B cell (primary cell): ENCODE results near the gene CCND1. TPM values are rescaled to one million over a fixed set of nuclear protein-coding genes. Genes with fewer than 3 reads are reported as not detected.

ENCODE experiments used
- ATAC-seq: fragments of 200-7000 bp; cut with Tn5 transposase; one replicate; pipeline ENCODE4 v1.10.0; 2021; ENCODE audit warnings: low read depth, mild to moderate bottlenecking, moderate number of reproducible peaks, moderate library complexity
- CTCF ChIA-PET: fragments of 350-600 bp; sonication (Branson Sonifier 250); formaldehyde crosslinking; loops from one replicate; lab custom pipeline; 2021; ENCODE audit warnings: antibody characterized with exemption, inconsistent platforms; lab: Charles Lee
- POLR2A ChIA-PET: fragments of 350-600 bp; sonication (Branson Sonifier 250); formaldehyde crosslinking; loops from one replicate; lab custom pipeline; 2021; ENCODE audit warnings: antibody characterized with exemption; lab: Charles Lee
- DNase-seq: peaks from one replicate; pipeline ENCODE4 v3.0.0; 2013
- H2AFZ ChIP-seq: 2 replicates; pipeline ENCODE4 v1.6.1; 2012; ENCODE audit warnings: mild to moderate bottlenecking, low read depth, low read length; ENCODE audit not compliant: insufficient read depth, poor library complexity, severe bottlenecking
- H3K27ac ChIP-seq, 2 donors: 1 replicate in 1 of 2; 2 replicates in 1 of 2; pipeline ENCODE4 v1.5.1; 2012 to 2013; ENCODE audit warnings: low read length in 2 of 2, mild to moderate bottlenecking in 2 of 2, moderate library complexity in 1 of 2
- H3K27me3 ChIP-seq, 4 experiments: fragments of 200-600 bp in 1 of 4; sonication (generic) in 1 of 4; replicated peaks in 1 of 4; 1 replicate in 2 of 4; 2 replicates in 2 of 4; pipeline versions ENCODE4 v1.6.1 to v1.7.0; 2013 to 2016; ENCODE audit warnings: low read length in 3 of 4, mild to moderate bottlenecking in 2 of 4, mixed read lengths in 1 of 4, moderate library complexity in 1 of 4; ENCODE audit not compliant: insufficient read depth in 4 of 4, control insufficient read depth in 3 of 4; ENCODE audit errors: control extremely low read depth in 1 of 4
- H3K36me3 ChIP-seq, 2 experiments: replicated peaks in 1 of 2; 1 replicate in 1 of 2; 2 replicates in 1 of 2; pipeline versions ENCODE4 v1.6.1 to v1.7.1; 2013; ENCODE audit warnings: low read length in 1 of 2; ENCODE audit not compliant: insufficient read depth in 2 of 2, control insufficient read depth in 1 of 2; ENCODE audit errors: control extremely low read depth in 1 of 2, extremely low read depth in 1 of 2
- H3K4me1 ChIP-seq, 2 donors: fragments of 200-600 bp in 1 of 2; sonication (generic) in 1 of 2; 1 replicate in 1 of 2; 2 replicates in 1 of 2; pipeline versions ENCODE4 v1.5.1 to v1.6.1; 2013 to 2017; ENCODE audit warnings: low read length in 2 of 2; ENCODE audit not compliant: control insufficient read depth in 2 of 2, insufficient read depth in 2 of 2
- H3K4me2 ChIP-seq: replicated peaks from 2 replicates; pipeline ENCODE3; 2012; ENCODE audit warnings: mild to moderate bottlenecking, low read depth, low read length; ENCODE audit not compliant: poor library complexity, severe bottlenecking
- H3K4me3 ChIP-seq, 5 experiments: fragments of 200-600 bp in 1 of 5; sonication (generic) in 1 of 5; 1 replicate in 3 of 5; 2 replicates in 2 of 5; pipeline versions ENCODE4 v1.5.1 to v1.7.0; 2011 to 2016; ENCODE audit warnings: low read length in 4 of 5, mild to moderate bottlenecking in 4 of 5, low read depth in 2 of 5, control low read depth in 1 of 5, moderate library complexity in 1 of 5; ENCODE audit not compliant: insufficient read depth in 1 of 5; ENCODE audit errors: control extremely low read depth in 1 of 5, extremely low read depth in 1 of 5
- H3K79me2 ChIP-seq: fragments of 200-600 bp; sonication (generic); one replicate; pipeline ENCODE4 v1.6.0; 2016; ENCODE audit warnings: low read length; ENCODE audit not compliant: control insufficient read depth, insufficient read depth
- H3K9ac ChIP-seq: fragments of 200-600 bp; sonication (generic); 2 replicates; pipeline ENCODE4 v1.6.1; 2017; ENCODE audit warnings: mild to moderate bottlenecking, low read length, moderate library complexity
- H3K9me3 ChIP-seq, 3 donors: one replicate each; pipeline versions ENCODE4 v1.6.1 to v1.7.1; 2013; ENCODE audit warnings: low read length in 2 of 3; ENCODE audit not compliant: control insufficient read depth in 2 of 3, insufficient read depth in 1 of 3; ENCODE audit errors: control extremely low read depth in 1 of 3
- H4K20me1 ChIP-seq: 2 replicates; pipeline ENCODE4 v1.6.0; 2012; ENCODE audit warnings: mild to moderate bottlenecking, low read length; ENCODE audit not compliant: insufficient read depth, control insufficient read depth, poor library complexity, severe bottlenecking
- H3K27ac Mint-ChIP-seq: one replicate; pipeline ENCODE4 v1.8.0; 2021; ENCODE audit warnings: mixed read lengths
- H3K27me3 Mint-ChIP-seq: one replicate; pipeline ENCODE4 v1.8.0; 2021; ENCODE audit warnings: mixed read lengths
- H3K4me1 Mint-ChIP-seq: one replicate; pipeline ENCODE4 v1.8.0; 2021; ENCODE audit warnings: mixed read lengths
- H3K4me3 Mint-ChIP-seq: one replicate; pipeline ENCODE4 v1.8.0; 2021; ENCODE audit warnings: mixed read lengths
- H3K9me3 Mint-ChIP-seq: one replicate; pipeline ENCODE4 v1.8.0; 2022; ENCODE audit warnings: mixed read lengths; ENCODE audit not compliant: insufficient read depth
- EZH2 ChIP-seq: IDR thresholded peaks from 2 replicates; pipeline ENCODE4 v1.6.1; 2012; ENCODE audit warnings: borderline replicate concordance, low read depth, mild to moderate bottlenecking, moderate library complexity, low read length; ENCODE audit not compliant: insufficient read depth, poor library complexity, severe bottlenecking
- WGBS: methylation state at CpG from one replicate; pipeline ENCODE4 v1.1.5; 2013; ENCODE audit warnings: missing lambda C conversion rate; ENCODE audit not compliant: insufficient coverage; 5-methylcytosine and 5-hydroxymethylcytosine counted together
- intact Hi-C: fragments of 100-400 bp; cut with micrococcal nuclease; formaldehyde crosslinking; loops from one replicate; pipeline ENCODE4 v1.10.0; 2022
- polyA plus RNA-seq: library from polyadenylated mRNA; depleted of rRNA; stranded (reverse); fragments of >200 nt; gene quantifications from 2 replicates; pipeline ENCODE4 v1.2.3, GENCODE V29; 2012
- total RNA-seq, 2 donors: library from RNA; stranded (reverse); fragments of 120-200 nt in 1 of 2; gene quantifications; 1 replicate in 1 of 2; 2 replicates in 1 of 2; pipeline versions ENCODE4 v1.2.3 to v1.2.4, GENCODE V29; 2013 to 2022
- TF ChIP-seq, protein P1 (sequence below): fragments of 200-600 bp; IDR thresholded peaks from one replicate; pipeline ENCODE4 v1.8.0; 2022; ENCODE audit warnings: antibody characterized with exemption, mild to moderate bottlenecking

The CCND1 gene
- total and polyA plus RNA-seq, 2 donors (not counting 1 experiment from before 2014, with no cell fraction given): 4.9 to 8.8 TPM

DNA sequence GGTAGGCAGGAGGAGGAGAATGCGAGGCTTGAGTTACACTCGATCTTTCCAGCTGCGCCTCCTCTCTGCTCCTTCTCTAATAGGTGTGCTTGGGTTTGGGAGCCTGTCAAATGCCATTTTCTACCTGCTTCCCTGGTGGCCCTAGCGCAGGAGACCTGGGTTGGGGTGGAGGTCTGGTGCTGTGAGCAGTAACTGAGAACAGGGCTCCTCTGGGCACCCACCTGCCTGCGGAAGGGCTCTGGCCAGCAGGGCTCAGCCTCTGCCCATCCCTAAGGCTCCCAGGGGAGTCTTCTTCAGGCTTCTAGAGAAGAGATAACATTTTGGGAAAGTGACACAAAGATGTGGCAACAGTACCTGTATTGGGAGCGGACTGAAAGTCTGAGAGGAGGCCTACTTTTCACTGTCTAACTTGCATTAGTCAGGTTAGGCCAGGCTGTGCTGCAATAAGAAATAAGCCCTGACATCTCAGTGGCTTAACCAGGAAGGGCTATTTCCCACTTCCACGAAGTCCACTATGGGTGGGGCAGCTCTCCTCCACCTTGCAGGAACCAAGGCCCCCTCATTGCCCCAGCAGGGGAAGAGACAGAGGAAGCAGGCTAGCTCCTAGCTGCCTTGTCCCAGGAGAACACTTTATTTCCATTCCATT, 41.8 kb downstream of the CCND1 start:
- intact Hi-C loops: no loop called here
- ATAC-seq (no peak), DNase-seq (no peak)
- peaks cover 0 to 19% (median 4%) of the 10 kb centered on the region in 4 experiments for H3K27me3 ChIP-seq
- H3K9ac ChIP-seq: no peak overlapping the region
- no peaks in the 10 kb centered on the region for H3K9me3 Mint-ChIP-seq
- no peak overlapping the region for H3K4me3 Mint-ChIP-seq
- no peaks in the 10 kb centered on the region for H4K20me1 ChIP-seq
- CTCF ChIA-PET: no interaction called here
- no peak overlapping the region for H2AFZ ChIP-seq
- peaks cover 15% of the 10 kb centered on the region for H3K27me3 Mint-ChIP-seq
- POLR2A ChIA-PET: no interaction called here
- H3K4me1 Mint-ChIP-seq: peaks cover 7% of the 10 kb centered on the region
- H3K4me3 ChIP-seq: no peak overlapping the region
- H3K36me3 ChIP-seq: no peaks in the 10 kb centered on the region
- H3K27ac ChIP-seq: no peak overlapping the region
- TF ChIP-seq EZH2: no peak
- H3K27ac Mint-ChIP-seq: no peak overlapping the region
- 88% methylated on average over 4 of the region's 7 CpGs for WGBS
- peaks cover 7 to 9% of the 10 kb centered on the region in 2 donors for H3K4me1 ChIP-seq
- no peaks in the 10 kb centered on the region for H3K9me3 ChIP-seq
- no peak overlapping the region for H3K4me2 ChIP-seq
- no peaks in the 10 kb centered on the region for H3K79me2 ChIP-seq

DNA sequence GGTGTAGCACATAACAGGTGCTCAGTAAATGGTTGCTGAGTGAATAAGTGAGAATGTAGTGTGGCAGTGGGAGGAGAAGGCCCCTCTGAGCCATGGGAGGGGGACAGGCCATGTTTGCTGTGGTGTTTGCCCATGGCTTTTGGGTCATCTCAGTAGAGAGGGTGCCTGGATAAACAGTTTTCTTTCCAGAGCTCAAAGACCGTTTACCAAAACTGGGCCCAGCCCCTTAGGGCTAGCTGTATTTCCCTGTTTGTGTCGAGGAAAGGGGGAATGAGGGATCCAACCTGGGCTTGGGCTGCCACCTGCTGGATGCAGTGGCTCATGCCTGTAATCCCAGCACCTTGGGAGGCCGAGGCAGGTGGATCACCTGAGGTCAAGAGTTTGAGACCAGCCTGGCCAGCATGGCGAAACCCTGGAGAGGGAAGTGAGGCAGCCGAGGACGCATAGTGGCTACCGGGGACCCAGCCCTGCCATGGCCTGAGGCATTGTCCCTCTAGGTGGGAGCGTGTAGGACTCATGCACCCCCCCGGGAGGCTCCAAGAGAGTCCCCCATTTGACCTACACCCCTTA, 42.9 kb downstream of the CCND1 start:
- POLR2A ChIA-PET: no interaction called here
- ATAC-seq (no peak), DNase-seq (no peak)
- H3K27me3 Mint-ChIP-seq: peaks cover 23% of the 10 kb centered on the region
- no peaks in the 10 kb centered on the region for H3K9me3 ChIP-seq
- intact Hi-C loops: no loop called here
- no peak overlapping the region for H3K4me3 Mint-ChIP-seq
- no peak overlapping the region for H3K4me3 ChIP-seq
- no peak overlapping the region for H3K27ac Mint-ChIP-seq
- no peaks in the 10 kb centered on the region for H4K20me1 ChIP-seq
- WGBS: 71% methylated on average over 9 of the region's 9 CpGs
- H3K79me2 ChIP-seq: no peaks in the 10 kb centered on the region
- no peaks in the 10 kb centered on the region for H3K36me3 ChIP-seq
- TF ChIP-seq, protein P1, sequence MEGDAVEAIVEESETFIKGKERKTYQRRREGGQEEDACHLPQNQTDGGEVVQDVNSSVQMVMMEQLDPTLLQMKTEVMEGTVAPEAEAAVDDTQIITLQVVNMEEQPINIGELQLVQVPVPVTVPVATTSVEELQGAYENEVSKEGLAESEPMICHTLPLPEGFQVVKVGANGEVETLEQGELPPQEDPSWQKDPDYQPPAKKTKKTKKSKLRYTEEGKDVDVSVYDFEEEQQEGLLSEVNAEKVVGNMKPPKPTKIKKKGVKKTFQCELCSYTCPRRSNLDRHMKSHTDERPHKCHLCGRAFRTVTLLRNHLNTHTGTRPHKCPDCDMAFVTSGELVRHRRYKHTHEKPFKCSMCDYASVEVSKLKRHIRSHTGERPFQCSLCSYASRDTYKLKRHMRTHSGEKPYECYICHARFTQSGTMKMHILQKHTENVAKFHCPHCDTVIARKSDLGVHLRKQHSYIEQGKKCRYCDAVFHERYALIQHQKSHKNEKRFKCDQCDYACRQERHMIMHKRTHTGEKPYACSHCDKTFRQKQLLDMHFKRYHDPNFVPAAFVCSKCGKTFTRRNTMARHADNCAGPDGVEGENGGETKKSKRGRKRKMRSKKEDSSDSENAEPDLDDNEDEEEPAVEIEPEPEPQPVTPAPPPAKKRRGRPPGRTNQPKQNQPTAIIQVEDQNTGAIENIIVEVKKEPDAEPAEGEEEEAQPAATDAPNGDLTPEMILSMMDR: no peak
- TF ChIP-seq EZH2: no peak
- H3K9me3 Mint-ChIP-seq: no peaks in the 10 kb centered on the region
- peaks cover 7 to 9% of the 10 kb centered on the region in 2 donors for H3K4me1 ChIP-seq
- H3K27ac ChIP-seq: no peak overlapping the region
- H3K9ac ChIP-seq: no peak overlapping the region
- no peak overlapping the region for H2AFZ ChIP-seq
- CTCF ChIA-PET: interaction anchor here (0.9 to 3.6 kb wide), 4 partner anchors 8 to 512 kb away, joined by 4 to 16 read pairs (median 6); partner anchors contain the start of gene LTO1
- H3K27me3 ChIP-seq: peaks cover 0 to 19% (median 6%) of the 10 kb centered on the region in 4 experiments
- H3K4me2 ChIP-seq: no peak overlapping the region
- H3K4me1 Mint-ChIP-seq: peaks cover 7% of the 10 kb centered on the region
